SHP77 (cell line): ENCODE data around the gene NUP62.
"Not testable (repeated sequence)": the region's sequence is repeated elsewhere in the genome, so short reads cannot be mapped to it uniquely, and the experiment has no call there.

Source experiments
- DNase-seq, 2 experiments: peaks; one replicate each; lab custom pipeline; 2025; lab: John Stamatoyannopoulos, UW

NUP62 gene

DNA sequence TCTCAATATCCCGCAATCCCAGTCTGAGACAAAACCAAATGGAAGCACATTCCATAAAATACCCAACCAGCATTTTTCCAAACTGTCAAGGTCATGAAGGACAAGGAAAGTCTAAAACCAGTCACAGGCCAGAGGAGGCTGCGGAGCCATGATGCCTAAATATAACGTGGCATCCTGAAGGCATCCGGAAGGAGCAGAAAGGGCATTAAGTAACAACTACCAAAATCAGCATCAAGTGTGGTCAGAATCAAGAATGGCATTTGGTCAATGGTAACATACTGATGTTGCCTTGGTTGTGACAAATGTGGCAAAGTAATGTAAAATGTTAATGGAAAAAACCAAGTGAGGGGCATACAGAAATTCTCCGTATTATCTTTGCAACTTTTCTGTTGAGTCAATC lies 3.8 kb downstream of the NUP62 start:
- DNase-seq, result no peak

DNA sequence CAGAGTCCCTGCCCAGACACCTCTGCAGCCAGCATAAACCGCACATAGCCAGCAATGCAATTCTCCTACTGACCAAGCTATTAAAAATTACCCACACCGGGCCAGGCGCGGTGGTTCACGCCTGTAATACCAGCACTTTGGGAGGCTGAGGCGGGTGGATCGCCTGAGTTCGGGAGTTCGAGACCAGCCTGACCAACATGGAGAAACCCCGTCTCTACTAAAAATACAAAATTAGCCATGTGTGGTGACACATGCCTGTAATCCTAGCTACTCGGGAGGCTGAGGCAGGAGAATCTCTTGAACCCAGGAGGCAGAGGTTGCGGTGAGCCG lies 4.5 kb downstream of the NUP62 start:
- DNase-seq, result not testable (repeated sequence)

DNA sequence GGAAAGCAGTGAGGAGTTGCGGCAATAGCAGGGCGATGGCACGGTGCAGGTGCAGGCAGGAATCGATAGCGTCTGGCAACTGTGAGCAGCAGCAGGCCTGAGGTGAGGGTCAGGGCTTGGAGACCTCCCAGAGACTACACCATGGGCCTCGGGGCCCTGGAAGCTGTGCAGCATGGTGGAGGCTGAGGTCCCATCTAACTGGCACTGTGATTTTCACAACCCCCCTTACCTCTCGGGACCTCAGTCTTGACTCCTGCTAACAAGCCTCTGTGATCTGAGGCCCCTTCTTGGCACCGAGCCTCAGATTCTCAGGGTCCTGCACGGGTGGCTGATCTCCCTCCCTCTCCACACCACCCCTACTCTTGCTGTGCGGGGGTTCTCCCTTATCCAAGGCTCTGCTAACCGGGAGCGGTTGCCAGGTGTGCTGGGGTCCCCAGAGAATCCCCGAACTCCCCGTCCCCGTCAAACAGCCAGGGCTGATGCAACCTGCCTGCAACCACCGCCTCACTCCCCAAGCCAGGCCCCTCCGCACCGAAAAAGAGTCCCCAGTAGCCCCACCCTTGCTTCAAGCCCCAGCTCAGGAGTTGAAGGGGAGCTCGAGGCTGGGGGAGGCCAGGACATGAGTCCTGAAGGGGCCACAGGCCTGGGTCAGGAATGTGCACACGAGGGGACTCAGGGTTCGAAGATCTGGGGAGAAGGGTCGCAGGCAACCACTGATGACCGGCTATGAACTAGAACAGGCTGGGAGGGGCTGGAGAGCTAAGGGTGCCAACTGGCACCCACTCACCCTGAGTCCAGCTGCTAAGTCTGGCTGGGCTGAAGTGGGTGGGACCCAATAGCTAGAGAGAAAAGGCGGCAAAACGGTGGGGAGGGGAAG lies 5.1 kb downstream of the NUP62 start:
- no peak for DNase-seq

DNA sequence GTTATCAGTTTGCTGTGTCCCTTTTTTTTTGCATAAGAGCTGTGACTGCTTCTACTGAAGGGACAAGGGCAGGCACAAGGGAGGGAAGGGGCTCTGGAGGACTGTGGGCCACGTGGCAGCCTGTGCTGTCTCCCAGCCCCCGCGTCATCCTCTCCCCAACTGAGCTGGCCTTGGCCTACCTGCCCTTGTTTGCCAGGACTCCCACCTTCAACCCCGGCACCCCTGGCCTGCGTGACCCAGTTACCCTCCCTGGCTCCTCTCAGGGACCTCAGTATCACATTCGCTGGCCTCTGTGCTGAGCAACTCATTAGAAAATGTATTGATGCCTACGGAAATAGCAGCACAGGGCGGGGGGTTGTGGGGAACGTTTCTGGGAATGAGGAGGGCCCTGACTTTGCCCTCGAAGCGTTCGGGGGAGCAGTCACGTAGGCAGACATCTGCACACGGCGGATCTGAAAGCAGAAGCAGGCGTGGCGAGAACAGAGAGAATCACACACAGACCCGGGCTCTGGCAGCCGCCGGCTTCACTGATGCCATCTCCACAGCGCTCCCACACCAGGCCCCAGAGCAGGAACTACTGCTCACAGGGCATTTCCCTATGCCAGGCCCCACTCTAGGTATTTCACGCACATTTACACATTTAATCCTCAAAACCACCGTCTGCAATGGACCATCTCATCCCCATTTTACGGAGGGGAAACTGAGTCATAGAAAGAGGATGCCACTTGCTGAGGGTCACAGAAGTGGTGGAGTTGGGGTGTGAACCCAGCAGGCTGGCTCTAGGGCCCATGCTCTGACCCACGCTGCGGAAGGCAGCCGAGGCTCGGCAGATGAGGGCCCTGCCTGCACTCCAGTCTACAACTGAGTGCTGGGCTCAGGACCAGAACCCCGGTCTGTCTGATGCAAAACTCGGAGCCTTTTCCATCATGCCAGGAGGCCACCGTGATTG lies 6.0 kb downstream of the NUP62 start:
- DNase-seq, result no peak

DNA sequence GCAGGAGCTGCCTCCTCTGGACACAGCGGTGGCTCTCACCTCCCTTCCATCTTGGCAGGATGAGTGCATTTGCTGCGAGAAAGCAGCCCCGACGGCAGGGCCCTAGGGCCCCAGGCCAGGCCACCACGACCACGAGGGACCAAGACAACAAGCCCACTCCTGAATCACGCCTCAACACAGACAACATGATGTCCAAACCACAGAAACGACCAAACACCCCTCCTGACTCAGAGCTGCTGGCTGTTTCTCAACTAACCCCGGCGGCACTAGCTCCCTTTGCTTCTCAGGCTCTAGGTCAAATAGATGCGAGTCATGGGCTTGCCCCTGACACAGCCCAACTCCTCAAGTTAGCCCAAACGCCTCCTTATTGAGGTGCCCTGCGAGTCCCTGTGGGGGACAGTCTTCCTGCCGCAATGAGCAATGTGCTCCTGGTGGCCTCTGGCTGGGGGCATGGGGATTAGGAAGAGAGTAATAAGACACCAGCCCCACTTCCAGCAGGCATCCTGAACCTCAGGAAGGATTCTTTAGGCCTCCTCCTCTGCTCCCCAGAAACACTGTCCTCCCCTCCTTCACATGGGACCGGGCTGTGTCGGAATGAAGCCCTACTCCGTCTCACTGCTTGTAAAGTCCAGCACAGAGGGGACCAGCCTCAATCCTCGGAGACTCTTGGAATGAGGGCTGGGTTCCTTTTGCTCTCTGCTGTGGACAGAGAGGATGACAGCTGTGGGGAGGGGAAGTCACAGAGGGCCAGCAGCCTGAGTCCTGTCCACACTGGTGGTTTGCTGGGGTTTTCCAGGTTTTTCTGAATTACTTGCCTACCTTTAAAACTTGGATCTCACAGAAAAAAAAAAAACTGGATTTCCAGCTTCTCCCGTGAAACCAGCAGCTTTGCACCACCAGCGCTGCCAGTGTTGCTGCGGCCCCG lies 7.2 kb downstream of the NUP62 start:
- DNase-seq, result no peak

DNA sequence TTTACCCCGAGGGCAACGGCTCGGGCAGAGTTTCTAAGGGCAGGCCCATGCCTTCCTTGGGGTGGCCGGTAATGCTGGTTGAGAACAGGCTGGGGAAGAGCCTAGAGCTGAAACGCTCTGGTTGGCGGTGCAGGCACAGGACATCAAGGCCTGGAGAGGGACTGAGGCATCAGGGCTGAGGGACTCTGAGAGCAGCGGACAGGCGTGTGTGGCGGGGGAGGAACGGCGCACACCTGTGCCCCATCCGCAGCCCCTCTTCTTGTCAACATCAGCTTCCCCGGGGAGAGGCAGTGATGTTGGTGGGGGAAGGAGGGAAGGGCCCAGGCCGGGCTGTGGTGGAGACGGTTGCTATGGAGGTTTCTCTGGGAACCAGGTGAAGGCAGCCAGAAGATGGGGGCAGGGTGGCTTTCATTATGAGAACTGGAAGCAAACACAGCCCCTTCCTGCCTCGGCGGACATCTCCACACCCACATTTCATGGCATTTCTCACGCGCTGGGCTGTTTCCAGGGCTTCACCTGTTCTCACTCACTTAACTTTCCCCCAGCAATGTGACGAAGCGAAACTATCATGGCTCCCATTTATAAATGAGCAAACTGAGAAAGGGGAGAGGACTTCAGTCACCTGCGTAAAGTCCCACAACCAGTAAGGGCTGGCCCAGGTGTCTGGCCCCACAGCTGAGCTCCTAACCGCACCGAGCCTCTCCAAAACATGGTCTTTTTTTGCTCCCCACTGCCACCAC lies 8.5 kb downstream of the NUP62 start:
- DNase-seq, result no peak

DNA sequence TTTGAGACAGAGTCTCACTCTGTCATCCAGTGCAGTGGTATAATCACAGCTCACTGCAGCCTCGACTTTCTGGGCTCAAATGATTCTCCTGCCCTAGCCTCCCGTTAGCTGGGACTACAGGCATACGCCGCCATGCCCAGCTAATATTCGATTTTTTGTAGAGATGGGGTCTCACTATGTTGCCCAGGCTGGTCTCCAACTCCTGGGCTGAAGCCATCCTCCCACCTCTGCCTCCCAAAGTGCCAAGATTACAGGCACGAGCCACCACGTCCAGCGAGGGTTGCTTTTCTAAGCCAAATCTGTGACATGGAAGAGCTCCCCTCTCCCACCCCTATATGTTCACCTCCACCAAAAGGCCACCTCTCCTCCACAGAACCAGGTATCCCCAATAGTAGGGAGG lies 11.2 kb downstream of the NUP62 start:
- DNase-seq, result no peak

DNA sequence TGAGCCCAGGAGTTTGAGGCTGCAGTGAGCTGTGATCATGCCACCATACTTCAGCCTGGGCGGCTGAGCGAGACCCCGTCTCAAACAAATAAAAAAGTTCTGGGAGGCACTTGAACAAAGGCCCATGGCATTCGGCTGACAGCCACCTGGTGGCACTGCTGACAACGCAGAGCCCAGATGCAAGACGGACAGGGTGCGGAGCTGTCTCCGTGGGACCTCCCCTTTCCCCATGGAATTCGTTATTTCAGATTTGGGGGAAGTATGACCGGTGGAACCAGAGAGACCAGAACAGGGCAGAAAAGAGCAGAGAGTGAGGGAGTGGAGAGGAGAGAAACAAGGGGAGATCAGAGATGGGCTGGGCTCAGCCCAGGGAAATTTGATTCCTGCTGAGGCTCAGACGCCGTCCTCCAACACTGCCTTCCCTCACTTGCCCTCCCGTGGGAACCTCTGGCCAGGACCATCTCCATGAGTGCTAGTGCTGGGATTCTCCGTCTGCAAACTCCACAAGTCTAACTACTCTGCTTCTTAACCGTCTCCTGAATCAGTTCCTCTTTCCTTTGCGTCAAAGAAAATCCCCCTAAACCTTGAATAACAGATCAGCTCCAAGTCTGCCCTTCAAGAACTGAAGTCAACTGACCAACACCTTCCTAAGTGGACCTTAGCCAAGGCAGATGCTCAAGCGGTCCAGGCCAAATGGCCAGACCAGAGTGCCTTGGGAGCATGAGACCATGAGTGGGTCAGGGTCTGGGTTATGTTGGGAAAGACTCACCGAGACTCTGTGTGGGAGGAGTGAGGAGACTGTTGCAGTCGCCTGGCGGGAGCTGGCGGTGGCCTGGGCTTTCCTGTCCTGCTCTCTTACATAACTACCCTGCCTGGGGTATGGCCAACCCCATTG lies 12.2 kb downstream of the NUP62 start:
- DNase-seq, result no peak

DNA sequence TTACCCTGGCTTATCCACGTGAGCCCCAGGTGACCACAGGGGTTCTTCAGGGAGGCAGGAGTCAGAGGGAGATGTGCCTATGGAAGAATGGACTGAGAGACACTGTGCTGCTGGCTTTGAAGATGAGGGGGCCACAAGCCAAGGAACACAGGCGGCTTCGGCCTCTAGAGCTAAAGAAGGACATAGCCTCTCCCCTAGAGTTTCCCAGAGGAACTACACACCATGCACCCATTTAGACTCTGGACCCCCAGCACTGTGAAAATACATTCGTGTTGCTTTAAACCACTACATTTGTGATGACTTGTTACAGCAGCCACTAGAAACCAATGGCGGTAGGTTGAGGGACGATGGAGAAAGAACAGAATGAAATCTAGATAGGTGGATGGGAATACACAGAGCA lies 14.0 kb downstream of the NUP62 start:
- no peak for DNase-seq

DNA sequence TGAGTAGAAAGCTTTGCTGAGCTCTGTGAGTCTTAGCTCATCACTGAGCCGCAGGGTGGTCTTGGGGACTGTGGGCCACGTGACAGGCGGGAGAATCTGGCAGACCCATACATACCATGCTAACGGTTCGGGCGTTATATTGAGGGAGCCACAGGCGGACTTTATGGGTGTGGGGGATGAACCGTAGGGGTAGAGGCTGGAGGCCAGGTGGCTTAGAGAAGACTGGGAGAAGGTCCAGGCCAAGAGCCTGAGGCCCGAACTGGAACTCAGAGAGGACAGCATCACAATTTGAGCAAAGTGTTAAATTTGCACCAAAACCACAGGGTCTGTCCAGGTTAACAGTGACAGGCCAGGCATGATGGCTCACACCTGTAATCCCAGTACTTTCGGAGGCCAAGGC lies 15.6 kb downstream of the NUP62 start:
- no peak for DNase-seq

DNA sequence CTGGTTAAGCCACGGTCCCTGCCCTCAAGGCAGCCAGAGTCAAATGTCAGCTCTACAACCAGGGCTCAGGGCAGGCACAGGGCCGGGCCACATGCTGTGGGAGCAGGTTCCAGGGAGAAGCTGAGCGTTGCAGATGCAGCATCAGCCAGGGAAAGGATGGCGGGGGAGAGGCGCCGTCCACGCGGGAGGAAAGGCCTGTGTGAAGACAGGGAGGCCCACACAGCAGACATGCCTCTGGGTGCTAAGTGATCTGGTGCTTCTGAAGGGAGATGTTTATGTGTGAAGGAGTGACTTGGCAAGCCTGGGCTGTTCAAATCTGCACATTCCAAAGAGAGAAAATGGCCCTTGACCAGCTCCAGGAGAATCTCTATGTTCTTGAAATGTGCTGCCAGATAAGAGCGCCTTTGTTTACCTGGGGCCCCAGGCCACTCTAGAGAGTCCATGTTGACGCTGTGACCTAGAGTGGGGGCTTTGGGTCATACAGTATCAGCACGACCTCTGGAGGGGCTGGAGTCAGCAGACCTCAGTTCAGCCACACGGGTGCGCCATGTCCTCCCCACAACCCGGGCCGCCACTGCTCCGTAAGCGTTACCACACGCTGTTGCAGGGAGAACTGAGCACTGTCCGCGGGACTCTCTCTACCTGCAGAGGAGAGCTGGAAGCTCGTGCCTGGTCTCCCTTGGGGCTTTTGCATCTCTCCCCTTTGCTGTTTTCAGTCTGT lies 16.2 kb downstream of the NUP62 start:
- no peak for DNase-seq

DNA sequence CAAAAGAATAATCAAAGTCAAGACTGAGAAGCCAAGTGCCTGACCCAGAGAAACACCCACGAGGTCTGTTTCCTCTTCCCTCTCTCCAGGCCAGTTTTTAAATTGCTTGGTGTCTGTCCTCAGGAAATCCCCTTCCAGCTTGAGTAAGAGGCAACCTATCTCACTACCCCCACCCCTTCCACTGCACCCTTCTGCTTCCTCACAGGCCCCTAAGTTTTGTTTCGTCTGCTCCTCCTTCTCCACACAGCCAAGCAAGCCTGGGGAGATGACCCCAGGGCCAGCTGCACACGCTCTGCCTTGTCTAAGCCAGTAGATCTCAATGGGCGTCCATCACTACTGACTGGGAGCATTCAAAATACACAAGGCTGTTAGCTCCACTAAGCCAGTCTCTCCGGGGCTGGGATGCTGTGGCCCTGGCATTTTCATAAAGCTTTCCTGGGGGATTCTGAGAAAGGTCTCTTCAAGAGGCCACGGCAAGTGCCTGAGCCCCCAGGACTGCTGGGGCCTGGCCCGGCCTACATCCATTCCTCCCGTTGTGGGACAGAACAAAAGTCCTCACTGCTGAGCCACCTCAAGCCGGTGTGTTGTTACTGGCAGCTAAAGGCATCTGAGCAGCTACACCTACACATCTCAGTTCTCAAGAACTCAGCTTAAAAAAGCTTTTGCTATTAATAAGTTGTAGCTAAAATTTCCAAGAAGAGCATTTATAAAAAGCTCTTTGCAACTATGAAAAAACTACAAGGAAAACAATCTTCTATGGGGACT lies 17.7 kb downstream of the NUP62 start:
- no peak for DNase-seq

DNA sequence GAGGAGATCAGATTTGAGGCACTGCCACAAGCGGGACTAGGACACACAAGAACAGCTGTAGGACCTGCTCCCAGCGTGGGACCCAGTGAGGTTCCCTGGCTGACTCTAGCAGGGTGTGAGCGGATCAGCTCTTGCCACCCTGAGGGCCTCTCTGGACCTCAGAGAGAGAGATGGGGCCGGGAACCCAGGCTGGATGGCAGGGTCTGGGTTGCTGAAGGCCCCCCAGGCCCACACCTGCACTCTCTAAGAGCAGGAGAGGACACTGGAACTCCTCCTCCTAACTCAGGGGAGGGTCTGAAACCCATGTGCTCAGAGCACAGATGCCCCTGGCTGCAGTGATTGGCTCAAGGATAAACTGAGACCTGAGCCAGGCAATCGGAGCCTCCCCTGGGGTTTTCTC lies 19.1 kb downstream of the NUP62 start:
- no peak for DNase-seq

DNA sequence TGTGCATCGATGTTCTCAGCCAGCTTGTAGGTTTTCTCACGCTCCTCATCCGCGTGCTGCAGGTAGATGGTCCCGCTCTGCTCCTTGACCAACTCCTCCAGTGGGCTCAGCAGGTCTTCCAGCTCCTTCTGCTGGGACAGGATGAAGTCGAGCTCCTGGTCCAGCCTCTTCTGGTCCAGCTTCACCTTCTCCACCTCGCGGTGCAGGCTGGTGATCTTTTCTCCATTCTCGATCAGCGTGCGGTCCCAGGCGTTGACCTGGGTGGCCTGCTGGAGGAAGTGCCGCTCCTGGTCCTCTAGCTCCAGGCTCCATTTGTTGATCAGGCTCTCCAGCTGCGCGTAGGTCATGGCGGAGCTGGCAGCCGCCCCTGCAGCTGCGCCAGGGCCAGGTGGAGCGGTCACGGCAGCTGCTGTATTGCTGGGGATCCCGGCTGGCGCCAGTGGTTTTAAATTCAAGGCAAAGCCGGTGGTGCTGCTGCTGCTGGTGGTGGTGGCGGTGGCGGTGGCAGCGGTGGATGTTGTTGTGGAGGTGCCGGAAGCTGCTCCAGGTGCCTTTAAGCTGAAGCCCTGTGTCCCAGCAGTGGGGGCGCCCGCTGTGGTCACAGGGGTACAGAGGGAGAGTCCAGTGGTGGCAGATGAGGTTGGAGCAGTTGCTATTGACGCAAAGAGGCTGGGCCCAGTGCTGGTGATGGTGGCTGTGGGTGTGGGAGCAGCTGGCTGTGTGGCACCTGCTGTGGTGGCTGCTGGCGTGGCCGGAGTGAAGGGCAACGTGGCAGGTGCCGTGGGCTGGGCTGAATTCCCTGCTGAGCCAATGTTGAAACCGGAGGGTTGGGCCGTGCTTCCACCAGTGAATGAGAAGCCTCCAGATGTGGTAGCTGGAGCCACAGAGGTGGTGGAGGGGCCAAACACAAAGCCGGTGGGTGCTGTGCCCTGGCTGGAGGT lies 20.6 kb downstream of the NUP62 start:
- no peak for DNase-seq

DNA sequence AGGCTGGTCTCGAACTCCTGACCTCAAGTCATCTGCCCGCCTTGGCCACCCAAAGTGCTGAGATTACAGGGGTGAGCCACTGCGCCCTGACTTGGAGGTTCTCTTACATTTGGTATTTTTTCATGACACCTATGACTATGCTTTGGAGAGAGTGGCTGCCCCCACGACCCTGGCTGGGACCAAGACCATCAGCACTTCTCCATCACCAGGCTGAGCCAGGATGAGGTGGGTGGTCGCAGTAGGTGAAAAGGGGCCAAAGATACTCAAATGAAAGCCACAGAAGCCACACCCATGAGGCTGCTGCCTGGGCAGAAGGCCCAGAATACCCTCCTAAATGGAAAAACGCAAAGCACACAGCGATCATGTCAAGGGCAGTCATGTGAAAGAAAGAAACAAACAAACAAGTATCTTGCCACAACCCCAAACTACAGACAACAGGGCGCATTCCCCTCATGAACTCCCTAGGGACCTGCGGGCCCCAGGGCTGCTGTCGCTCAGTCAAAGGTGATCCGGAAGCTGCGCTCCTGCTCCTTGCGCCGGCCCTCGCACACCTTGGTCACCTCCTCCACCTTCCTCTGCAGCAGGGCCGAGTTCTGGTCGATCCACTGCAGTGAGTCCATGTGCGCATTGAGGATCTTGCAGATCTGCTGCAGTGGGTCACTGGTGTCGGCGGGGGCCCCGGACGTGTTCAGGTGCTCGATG lies 21.4 kb downstream of the NUP62 start:
- DNase-seq, result no peak

DNA sequence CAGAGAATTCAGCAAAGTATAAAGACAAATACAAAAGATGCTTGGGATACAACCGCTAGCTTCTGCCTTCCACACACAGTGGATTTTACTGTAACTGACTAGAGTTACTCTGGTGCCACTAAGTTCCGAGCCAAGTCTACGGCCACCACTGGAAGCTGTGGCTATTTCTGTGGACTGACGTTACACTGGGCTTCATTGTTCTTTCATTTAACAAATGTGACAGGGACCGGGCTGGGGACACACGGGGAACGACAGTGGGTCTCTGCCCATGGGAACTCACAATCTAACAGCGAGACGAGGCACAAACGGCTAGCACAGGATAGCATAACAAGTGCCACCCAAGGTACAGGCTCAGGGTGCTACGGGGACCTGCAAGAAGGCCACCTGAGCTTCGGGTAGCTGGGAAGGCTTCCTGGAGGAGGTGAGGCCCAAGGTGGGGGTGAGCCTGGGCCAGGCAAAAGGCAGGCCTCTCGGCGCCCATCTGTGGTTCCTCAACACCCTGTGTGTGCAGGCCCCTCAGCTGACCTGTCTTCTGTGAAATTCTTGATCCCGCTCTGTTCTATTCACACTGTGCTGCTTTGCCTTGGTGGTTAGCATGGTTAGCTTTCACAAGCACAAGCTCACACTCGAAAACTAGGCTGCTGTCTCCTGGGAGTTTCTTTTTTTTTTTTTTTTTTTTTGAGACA lies 22.3 kb downstream of the NUP62 start:
- DNase-seq, result no peak

DNA sequence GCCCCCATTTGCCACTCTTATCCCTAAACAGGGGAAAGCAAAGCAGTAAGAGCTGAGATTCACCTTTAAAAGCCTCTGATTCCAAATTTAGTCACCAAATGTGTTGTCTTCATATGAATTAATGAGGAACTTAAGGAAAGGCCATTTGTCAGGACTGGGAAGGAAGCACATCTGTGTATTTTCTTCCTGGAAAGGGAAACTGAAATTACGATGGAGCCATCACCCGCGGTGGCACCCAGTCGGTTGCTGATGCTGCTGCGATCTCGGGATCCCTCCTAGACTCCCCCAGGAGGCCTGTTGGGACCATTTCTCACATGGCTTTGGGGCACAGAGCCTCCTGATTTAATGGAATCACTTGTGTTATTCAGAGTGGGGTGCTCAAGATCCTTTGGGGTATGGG lies 25.2 kb downstream of the NUP62 start:
- no peak for DNase-seq
